Right lobe of liver (tissue), 4 donors: ENCODE measurements around the gene TSPO.

Experiments used
- CTCF ChIP-seq, 4 donors: fragments of 200-600 bp in 3 of 4; fragments of 450-650 bp in 1 of 4; IDR thresholded peaks; one replicate each; pipeline versions ENCODE4 v1.5.1 to v1.8.0; 2016 to 2022; ENCODE audit warnings: antibody characterized with exemption in 4 of 4, mild to moderate bottlenecking in 2 of 4
- POLR2A ChIP-seq: fragments of 450-650 bp; IDR thresholded peaks from one replicate; pipeline ENCODE4 v1.6.1; 2017; ENCODE audit warnings: antibody characterized with exemption, mild to moderate bottlenecking
- donor health status: DM: no; HTN: no; CAD: no.
- donor health status: DM: no; HTN: no; CAD: no.
- donor health status: DM: no; HTN: yes; CAD: no.

GRCh38 chr22:43176090-43176489, 24.7 kb downstream of the TSPO start:
- no peak for TF ChIP-seq CTCF (IDR thresholded peaks at IDR 0.05)
- TF ChIP-seq POLR2A = no peak
